HG02588 (cell line): Measurements from ENCODE around the gene IFT80.
A peak's percentile ranks its signal among the peaks of the same experiment; 100 is the strongest.
"Not testable (repeated sequence)": the region's sequence is repeated elsewhere in the genome, so short reads cannot be mapped to it uniquely, and the experiment has no call there.

Experiments used
- ATAC-seq: cut with Tn5 transposase; IDR thresholded peaks from one replicate; pipeline ENCODE4 v1.9.1; 2021; ENCODE audit warnings: mild to moderate bottlenecking, moderate library complexity; ENCODE audit not compliant: unreplicated experiment

Gene IFT80

GRCh38 chr3:160280836-160281235 is 118.2 kb downstream of the IFT80 start:
- ATAC-seq: no peak

- no peak for ATAC-seq
Observed at GRCh38 chr3:160279657-160280056, 119.4 kb downstream of the IFT80 start.

GRCh38 chr3:160278210-160278609 is 120.8 kb downstream of the IFT80 start:
- ATAC-seq: no peak

- ATAC-seq: no peak
Observed at GRCh38 chr3:160265088-160265487, 133.9 kb downstream of the IFT80 start.

- no peak for ATAC-seq
Observed at GRCh38 chr3:160260587-160261270, 138.3 kb downstream of the IFT80 start.

- no peak for ATAC-seq
Observed at GRCh38 chr3:160259589-160259988, 139.4 kb downstream of the IFT80 start.

GRCh38 chr3:160257606-160258005 is 141.4 kb downstream of the IFT80 start:
- no peak for ATAC-seq

GRCh38 chr3:160253298-160253697 is 145.7 kb downstream of the IFT80 start:
- no peak for ATAC-seq

- no peak for ATAC-seq
Observed at GRCh38 chr3:160247766-160248165, 151.3 kb downstream of the IFT80 start.

- no peak for ATAC-seq
Observed at GRCh38 chr3:160245261-160245800, 153.7 kb downstream of the IFT80 start.

- ATAC-seq: not testable (repeated sequence)
Observed at GRCh38 chr3:160240719-160241118, 158.3 kb downstream of the IFT80 start.

GRCh38 chr3:160232014-160232413 is 167.0 kb downstream of the IFT80 start:
- ATAC-seq: no peak

- ATAC-seq: no peak
Observed at GRCh38 chr3:160227419-160227818, 171.6 kb downstream of the IFT80 start.

- peak; percentile 21 for ATAC-seq
Observed at GRCh38 chr3:160226026-160226907, 172.8 kb downstream of the IFT80 start.

- peak; percentile 76 for ATAC-seq
Observed at GRCh38 chr3:160225176-160226025, 173.6 kb downstream of the IFT80 start, which contains the start of gene C3orf80. TSS of gene C3orf80 (plus strand) at chr3:160225422. CDS start at chr3:160225636, 214 bp downstream.

GRCh38 chr3:160224811-160225175 is 174.2 kb downstream of the IFT80 start:
- no peak for ATAC-seq

- ATAC-seq: no peak
Observed at GRCh38 chr3:160224256-160224655, 174.8 kb downstream of the IFT80 start.

GRCh38 chr3:160221019-160221418 is 178.0 kb downstream of the IFT80 start:
- ATAC-seq: no peak

- ATAC-seq: no peak
Observed at GRCh38 chr3:160220038-160220437, 179.0 kb downstream of the IFT80 start.

GRCh38 chr3:160218136-160218535 is 180.9 kb downstream of the IFT80 start:
- ATAC-seq: no peak

GRCh38 chr3:160217675-160218074 is 181.3 kb downstream of the IFT80 start:
- ATAC-seq: no peak
